WERI-Rb-1 (cell line): ENCODE results near the gene RDH8.
A peak's percentile ranks its signal among the peaks of the same experiment; 100 is the strongest.

ENCODE experiments used
- DNase-seq: peaks from one replicate; pipeline ENCODE4 v3.0.0-alpha.2; 2020
- H3K27ac ChIP-seq: fragments of 250-450 bp; sonication (Bioruptor Pico); 2 replicates; pipeline ENCODE4 v1.5.1; 2020; ENCODE audit warnings: mild to moderate bottlenecking, moderate library complexity
- H3K27me3 ChIP-seq: fragments of 250-450 bp; sonication (Bioruptor Pico); 2 replicates; pipeline ENCODE4 v1.5.1; 2021; ENCODE audit warnings: mild to moderate bottlenecking, low read depth, moderate library complexity; ENCODE audit not compliant: insufficient read depth, severe bottlenecking
- H3K36me3 ChIP-seq: fragments of 250-450 bp; sonication (Bioruptor Pico); 2 replicates; pipeline ENCODE4 v1.5.1; 2020; ENCODE audit warnings: mild to moderate bottlenecking, moderate library complexity
- H3K4me3 ChIP-seq: 2 replicates; pipeline ENCODE4 v1.5.1; 2011; ENCODE audit warnings: low read depth, mild to moderate bottlenecking, control low read depth, low read length
- H3K9me3 ChIP-seq: fragments of 250-450 bp; sonication (Bioruptor Pico); 2 replicates; pipeline ENCODE4 v1.5.1; 2021; ENCODE audit warnings: mild to moderate bottlenecking, moderate library complexity; ENCODE audit not compliant: severe bottlenecking
- TF ChIP-seq, protein P1 (sequence below): IDR thresholded peaks from 2 replicates; pipeline ENCODE4 v1.5.1; 2011; ENCODE audit warnings: low read depth, mild to moderate bottlenecking, control low read depth, inconsistent platforms, low read length

The RDH8 gene

DNA sequence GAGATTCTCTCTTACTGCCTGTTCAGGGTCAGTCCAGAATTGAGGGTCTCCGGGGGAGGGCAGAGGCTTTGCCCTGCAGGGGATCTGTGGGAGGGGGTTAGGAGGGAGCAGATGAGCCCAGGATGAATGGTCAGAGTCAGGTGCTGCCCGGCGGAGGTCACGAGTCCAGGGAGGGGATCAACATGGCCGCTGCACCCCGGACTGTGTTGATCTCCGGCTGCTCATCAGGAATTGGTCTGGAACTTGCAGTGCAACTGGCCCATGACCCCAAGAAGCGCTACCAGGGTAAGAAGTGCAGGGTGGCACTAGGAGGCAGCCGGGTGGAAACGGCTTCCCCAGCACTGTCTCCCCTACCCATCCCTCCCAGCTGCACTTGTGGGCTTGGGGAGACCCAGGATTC, at the start of gene RDH8:
RDH8 (plus strand) TSS at position 168 of the 400 bp plus-strand sequence; CDS start at position 183, 15 bp downstream.
- Histone ChIP-seq H3K27ac (no peak within 1 kb of the TSS), H3K36me3 (no peaks in the 10 kb centered on the region), H3K27me3 (peaks cover 41% of the 10 kb centered on the region), H3K4me3 (no peak within 1 kb of the TSS), H3K9me3 (no peaks in the 10 kb centered on the region)
- DNase-seq, result peak; percentile 13
- TF ChIP-seq, protein P1, sequence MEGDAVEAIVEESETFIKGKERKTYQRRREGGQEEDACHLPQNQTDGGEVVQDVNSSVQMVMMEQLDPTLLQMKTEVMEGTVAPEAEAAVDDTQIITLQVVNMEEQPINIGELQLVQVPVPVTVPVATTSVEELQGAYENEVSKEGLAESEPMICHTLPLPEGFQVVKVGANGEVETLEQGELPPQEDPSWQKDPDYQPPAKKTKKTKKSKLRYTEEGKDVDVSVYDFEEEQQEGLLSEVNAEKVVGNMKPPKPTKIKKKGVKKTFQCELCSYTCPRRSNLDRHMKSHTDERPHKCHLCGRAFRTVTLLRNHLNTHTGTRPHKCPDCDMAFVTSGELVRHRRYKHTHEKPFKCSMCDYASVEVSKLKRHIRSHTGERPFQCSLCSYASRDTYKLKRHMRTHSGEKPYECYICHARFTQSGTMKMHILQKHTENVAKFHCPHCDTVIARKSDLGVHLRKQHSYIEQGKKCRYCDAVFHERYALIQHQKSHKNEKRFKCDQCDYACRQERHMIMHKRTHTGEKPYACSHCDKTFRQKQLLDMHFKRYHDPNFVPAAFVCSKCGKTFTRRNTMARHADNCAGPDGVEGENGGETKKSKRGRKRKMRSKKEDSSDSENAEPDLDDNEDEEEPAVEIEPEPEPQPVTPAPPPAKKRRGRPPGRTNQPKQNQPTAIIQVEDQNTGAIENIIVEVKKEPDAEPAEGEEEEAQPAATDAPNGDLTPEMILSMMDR, result no peak

DNA sequence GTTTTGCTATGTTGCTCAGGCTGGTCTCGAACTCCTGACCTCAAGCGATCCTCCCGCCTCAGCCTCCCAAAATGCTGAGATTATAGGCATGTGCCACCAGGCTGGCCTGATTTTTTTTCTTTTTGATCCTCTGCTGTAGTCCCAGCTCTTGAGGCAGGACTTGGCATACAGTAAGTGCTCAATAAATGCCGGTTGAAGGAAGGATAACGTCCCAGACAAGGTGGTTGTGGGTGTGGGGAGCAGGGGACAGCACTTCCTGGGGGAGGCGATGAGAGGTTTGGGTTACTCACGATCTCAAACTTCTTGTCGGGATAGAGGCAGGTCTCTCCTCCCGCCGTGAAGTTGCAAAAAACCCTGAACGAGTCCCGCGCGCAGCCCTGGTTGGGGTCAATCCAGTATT, 47.3 kb upstream of the RDH8 start:
- Histone ChIP-seq H3K9me3 (no peaks in the 10 kb centered on the region), H3K27me3 (peaks cover 58% of the 10 kb centered on the region), H3K4me3 (no peak overlapping the region), H3K27ac (no peak overlapping the region), H3K36me3 (no peaks in the 10 kb centered on the region)
- TF ChIP-seq, protein P1, result no peak
- no peak for DNase-seq

- peak; percentile 7 for DNase-seq
- TF ChIP-seq, protein P1, result no peak
- Histone ChIP-seq H3K27ac (no peak overlapping the region), H3K36me3 (no peaks in the 10 kb centered on the region), H3K4me3 (no peak overlapping the region), H3K27me3 (peaks cover 60% of the 10 kb centered on the region), H3K9me3 (no peaks in the 10 kb centered on the region)
These were observed 46.8 kb upstream of the RDH8 start for GRCh38 chr19:9966448-9966847.

- TF ChIP-seq, protein P1, result no peak
- no peak for DNase-seq
These were observed 46.0 kb upstream of the RDH8 start for GRCh38 chr19:9967326-9967725.

DNA sequence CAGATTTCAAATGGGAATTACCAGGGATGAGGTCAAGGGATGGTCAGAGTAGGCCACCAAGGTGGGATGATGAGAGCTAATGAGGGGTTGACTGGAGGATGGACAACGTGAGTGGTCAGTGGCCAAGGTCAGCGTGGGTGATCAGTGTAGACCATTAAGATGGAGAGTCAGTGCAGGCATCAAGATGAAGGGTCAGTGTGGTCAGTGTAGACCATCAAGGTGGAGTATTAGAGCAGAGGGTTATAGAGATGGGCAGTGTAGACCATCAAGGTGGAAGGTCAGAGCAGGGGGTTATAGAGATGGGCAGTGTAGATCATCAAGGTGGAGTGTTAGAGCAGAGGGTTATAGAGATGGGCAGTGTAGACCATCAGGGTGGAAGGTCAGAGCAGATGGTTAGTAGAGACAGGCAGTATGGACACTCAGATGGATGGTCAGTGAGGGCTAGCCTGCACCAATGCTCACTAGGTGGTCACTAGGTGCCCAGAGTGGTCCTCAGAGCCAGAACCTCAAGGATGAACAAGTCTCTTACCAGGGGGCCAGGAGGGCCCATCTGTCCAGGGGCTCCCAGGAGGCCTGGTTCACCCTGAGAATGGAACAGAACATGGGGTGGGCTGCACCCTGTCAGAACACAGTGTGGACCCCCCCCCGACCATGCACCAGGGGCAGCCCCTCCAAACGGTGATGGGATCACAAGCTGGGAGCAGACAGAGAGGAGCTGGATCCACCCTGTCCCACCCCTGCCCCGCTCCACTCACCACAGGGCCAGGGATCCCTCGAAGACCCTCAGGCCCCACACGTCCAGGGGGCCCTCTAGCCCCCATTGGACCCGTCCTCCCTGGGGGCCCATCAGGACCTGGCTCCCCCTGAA, 44.2 kb upstream of the RDH8 start:
- no peaks in the 10 kb centered on the region for H3K9me3 ChIP-seq
- H3K27ac ChIP-seq, result no peak overlapping the region
- no peaks in the 10 kb centered on the region for H3K36me3 ChIP-seq
- TF ChIP-seq, protein P1, result no peak
- peaks cover 69% of the 10 kb centered on the region for H3K27me3 ChIP-seq
- DNase-seq, result no peak
- H3K4me3 ChIP-seq, result no peak overlapping the region

More at GRCh38 chr19:9967326-9967725, 46.0 kb upstream of the RDH8 start:
- Histone ChIP-seq H3K27me3 (peaks cover 62% of the 10 kb centered on the region), H3K4me3 (no peak overlapping the region), H3K27ac (no peak overlapping the region), H3K36me3 (no peaks in the 10 kb centered on the region), H3K9me3 (no peaks in the 10 kb centered on the region)

- Histone ChIP-seq H3K4me3 (no peak overlapping the region), H3K36me3 (no peaks in the 10 kb centered on the region), H3K9me3 (no peaks in the 10 kb centered on the region), H3K27me3 (peaks cover 71% of the 10 kb centered on the region), H3K27ac (no peak overlapping the region)
- no peak for DNase-seq
- TF ChIP-seq, protein P1, result no peak
These were observed 43.7 kb upstream of the RDH8 start for GRCh38 chr19:9969688-9969975.
